ENCODE measurements around the gene ZMIZ1.
"Not testable (repeated sequence)": the region's sequence is repeated elsewhere in the genome, so short reads cannot be mapped to it uniquely, and the experiment has no call there.

The ZMIZ1 gene

GRCh38 chr10:79274279-79275104 is 205.7 kb downstream of the ZMIZ1 start:
- no peak for DNase-seq

- DNase-seq = no peak
Observed at GRCh38 chr10:79275105-79275430, 206.3 kb downstream of the ZMIZ1 start.

GRCh38 chr10:79275431-79275851 is 206.7 kb downstream of the ZMIZ1 start:
- no peak for DNase-seq

- no peak for DNase-seq
Observed at GRCh38 chr10:79277579-79278269, 209.0 kb downstream of the ZMIZ1 start.

GRCh38 chr10:79279047-79279446 is 210.3 kb downstream of the ZMIZ1 start:
- DNase-seq = not testable (repeated sequence)

GRCh38 chr10:79280956-79281355 is 212.2 kb downstream of the ZMIZ1 start:
- no peak for DNase-seq

- DNase-seq = no peak
Observed at GRCh38 chr10:79282388-79282787, 213.6 kb downstream of the ZMIZ1 start.

GRCh38 chr10:79283616-79284015 is 214.8 kb downstream of the ZMIZ1 start:
- DNase-seq = no peak

- DNase-seq = no peak
Observed at GRCh38 chr10:79284158-79284871, 215.5 kb downstream of the ZMIZ1 start.

- no peak for DNase-seq
Observed at GRCh38 chr10:79285315-79286197, 216.8 kb downstream of the ZMIZ1 start.

- peak; percentile 91 for DNase-seq
Observed at GRCh38 chr10:79286318-79286951, 217.7 kb downstream of the ZMIZ1 start.

- no peak for DNase-seq
Observed at GRCh38 chr10:79287973-79288723, 219.4 kb downstream of the ZMIZ1 start.

GRCh38 chr10:79289801-79290200 is 221.0 kb downstream of the ZMIZ1 start:
- no peak for DNase-seq

GRCh38 chr10:79292026-79292766 is 223.4 kb downstream of the ZMIZ1 start:
- DNase-seq = no peak

GRCh38 chr10:79292891-79293746 is 224.4 kb downstream of the ZMIZ1 start:
- no peak for DNase-seq

- DNase-seq = no peak
Observed at GRCh38 chr10:79293841-79294581, 225.2 kb downstream of the ZMIZ1 start.

GRCh38 chr10:79295563-79295962 is 226.8 kb downstream of the ZMIZ1 start:
- no peak for DNase-seq

GRCh38 chr10:79296431-79296830 is 227.7 kb downstream of the ZMIZ1 start:
- DNase-seq = no peak
